ENCODE data around the gene RPS8.

- TF ChIP-seq CTCF (IDR thresholded peaks at IDR 0.05) = no peak
- TF ChIP-seq EZH2 (IDR thresholded peaks at IDR 0.05) = no peak
- TF ChIP-seq EZH2phosphoT487 (IDR thresholded peaks at IDR 0.05) = no peak
These were observed 16.3 kb upstream of the RPS8 start for GRCh38 chr1:44759077-44759476.
